ENCODE measurements around the gene PFKFB4.
A peak's percentile ranks its signal among the peaks of the same experiment; 100 is the strongest.

Gene PFKFB4

DNA sequence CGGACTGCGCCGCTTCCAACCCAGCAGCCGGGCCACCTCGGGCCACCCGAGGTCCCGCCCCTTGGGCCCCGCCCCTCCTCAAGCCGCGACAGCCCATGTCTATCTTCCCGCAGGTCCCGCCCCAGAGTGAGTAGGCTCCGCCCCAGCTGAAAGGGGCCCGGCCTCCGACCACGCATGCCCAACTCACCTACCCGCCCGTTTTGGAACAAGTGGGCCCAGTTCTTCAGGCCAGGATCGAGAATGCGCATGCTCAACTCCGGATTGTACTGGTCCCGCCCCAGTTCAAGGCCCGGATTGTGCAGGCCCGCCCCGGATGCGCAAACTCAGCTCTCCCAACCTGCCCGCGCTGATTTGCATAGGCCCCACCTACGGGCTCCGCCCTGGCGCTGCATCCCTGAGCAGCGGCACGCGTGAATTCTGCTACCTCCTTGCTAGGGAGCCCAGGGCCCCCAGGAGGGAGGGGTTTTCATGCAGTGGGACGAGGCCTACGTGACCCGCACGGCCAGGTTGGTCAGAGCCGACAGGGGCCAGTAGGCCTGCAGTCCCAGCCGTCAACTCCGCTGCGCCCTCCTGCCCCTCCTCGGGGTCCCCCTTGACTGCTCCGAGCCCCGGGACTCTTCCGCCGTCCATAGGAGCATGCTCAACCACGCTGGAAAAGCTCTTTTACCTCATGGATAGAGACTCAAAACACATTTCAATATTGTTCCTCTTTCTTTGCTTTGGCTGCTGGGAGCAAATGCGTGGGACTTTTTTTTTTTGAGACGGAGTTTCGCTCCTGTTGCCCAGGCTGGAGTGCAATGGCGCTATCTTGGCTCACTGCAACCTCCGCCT is at the start of gene PFKFB4:
TSS of gene PFKFB4 (minus strand) at position 8 of the 831 bp plus-strand sequence. CDS start 26 bp downstream, outside the sequence.
- peak; percentile 97 for DNase-seq (ENCODE audit: low read depth)

GRCh38 chr3:48601622-48601994 is 45.0 kb upstream of the PFKFB4 start:
- no peak for DNase-seq (ENCODE audit: low read depth)

DNA sequence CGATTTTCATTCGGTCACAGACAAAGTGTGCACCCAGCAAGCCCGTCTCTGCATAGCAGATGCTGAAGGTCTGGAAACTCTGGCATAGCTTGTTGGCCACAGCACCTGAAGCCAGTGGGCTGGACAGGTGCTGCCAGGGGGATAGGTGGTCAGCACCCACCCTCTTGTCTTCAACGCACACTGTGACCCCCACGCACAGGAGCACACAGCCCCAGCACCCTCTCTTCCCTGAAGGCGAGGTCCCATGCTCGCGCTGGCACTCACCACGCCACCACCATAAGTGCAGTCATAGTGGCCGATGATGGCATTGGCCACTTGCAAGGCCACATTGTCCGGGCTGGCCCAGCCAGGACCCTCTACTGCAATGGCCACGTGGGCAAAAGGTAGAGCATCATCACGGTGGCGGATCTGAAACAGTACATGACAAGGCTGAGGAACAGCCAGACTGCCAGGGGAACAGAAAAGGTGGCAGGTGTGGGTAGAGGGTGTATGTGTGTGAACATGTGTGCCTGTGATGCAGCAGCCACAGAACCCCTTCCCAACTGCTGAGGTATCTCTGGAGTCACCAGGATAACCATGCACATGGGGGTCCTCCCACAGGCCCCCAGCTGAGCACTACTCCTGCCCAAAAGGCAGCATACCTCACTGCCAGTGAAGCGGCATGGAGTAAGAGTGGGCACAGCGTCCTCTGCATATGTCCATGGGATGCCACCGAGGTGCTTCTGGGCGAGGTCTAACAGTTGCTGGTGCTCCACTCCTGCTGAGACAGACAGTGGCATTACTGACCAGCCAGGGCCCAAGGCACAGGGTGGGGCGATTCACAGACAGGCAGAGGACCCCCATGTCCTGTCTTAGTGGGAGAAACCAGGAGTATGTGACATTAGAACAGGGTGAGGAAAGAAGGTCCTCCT is 44.4 kb upstream of the PFKFB4 start:
- DNase-seq (ENCODE audit: low read depth) = no peak

DNA sequence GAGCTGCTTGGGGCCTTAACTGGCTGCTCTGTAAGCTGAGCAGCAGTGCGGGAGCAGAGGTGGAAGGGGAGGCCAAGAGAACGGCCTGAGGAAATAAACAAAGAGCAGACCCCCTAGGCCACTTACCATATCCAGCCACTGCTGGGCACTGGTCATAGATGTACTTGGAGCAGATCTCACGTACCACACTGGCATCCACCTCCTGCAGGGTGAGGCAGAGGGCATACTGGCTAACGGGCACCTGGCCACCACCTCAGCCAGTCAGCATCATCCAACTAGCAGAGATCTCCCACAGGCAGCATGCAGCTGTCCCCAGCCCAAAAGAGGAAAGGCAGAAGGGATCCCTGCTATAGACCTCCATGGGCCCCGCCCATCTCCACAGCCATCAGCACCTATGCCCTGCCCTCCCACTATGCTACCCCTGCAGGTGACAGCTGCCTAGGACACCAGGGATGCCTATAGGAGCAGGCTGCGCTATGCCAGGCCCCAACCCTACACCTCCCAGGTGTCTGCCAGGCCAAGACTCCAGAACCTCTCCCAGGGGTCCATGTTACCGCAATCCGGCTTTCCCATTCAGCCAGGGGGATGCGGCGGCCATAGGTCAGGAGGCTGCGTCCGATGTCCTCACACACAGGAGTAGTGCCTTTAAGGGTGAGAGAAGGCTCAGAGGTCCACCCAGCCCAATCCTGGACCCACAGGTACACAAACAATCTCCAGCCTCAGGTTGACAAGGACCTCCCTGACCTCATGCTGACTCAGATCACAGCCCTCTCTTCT is 43.1 kb upstream of the PFKFB4 start:
- DNase-seq (ENCODE audit: low read depth) = no peak

GRCh38 chr3:48599077-48599501 is 42.5 kb upstream of the PFKFB4 start:
- DNase-seq (ENCODE audit: low read depth) = no peak

- no peak for DNase-seq (ENCODE audit: low read depth)
Observed at GRCh38 chr3:48598323-48599076, 41.9 kb upstream of the PFKFB4 start.

GRCh38 chr3:48597408-48597800 is 40.8 kb upstream of the PFKFB4 start:
- no peak for DNase-seq (ENCODE audit: low read depth)

- DNase-seq (ENCODE audit: low read depth) = no peak
Observed at GRCh38 chr3:48596676-48597407, 40.2 kb upstream of the PFKFB4 start.

DNA sequence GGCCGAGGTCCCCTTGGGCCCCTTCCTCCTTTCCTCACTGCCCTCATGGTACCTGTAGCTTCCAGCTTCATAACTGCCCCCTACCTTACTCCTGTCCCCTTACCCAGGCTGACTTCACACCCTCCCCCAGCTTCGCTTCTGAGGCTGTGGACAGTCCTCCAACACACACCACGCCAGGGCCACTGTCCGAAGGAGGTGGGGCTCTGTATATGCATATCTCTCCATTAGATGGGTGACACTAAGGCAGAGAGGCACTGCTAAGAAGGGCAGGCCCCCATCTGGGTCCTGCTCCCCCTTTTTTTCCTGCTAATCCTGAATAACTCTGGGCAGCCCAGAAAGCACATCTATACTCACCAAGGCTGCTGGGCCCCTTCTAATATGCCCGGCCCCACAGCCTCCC is 39.6 kb upstream of the PFKFB4 start:
- no peak for DNase-seq (ENCODE audit: low read depth)

GRCh38 chr3:48595526-48596121 is 39.0 kb upstream of the PFKFB4 start:
- no peak for DNase-seq (ENCODE audit: low read depth)

GRCh38 chr3:48595075-48595525 is 38.5 kb upstream of the PFKFB4 start, which contains the start of gene COL7A1:
TSS of gene COL7A1 (minus strand) at chr3:48595329. CDS start at chr3:48595159, 170 bp downstream.
- no peak for DNase-seq (ENCODE audit: low read depth)

- no peak for DNase-seq (ENCODE audit: low read depth)
Observed at GRCh38 chr3:48594417-48595049, 37.9 kb upstream of the PFKFB4 start.

DNA sequence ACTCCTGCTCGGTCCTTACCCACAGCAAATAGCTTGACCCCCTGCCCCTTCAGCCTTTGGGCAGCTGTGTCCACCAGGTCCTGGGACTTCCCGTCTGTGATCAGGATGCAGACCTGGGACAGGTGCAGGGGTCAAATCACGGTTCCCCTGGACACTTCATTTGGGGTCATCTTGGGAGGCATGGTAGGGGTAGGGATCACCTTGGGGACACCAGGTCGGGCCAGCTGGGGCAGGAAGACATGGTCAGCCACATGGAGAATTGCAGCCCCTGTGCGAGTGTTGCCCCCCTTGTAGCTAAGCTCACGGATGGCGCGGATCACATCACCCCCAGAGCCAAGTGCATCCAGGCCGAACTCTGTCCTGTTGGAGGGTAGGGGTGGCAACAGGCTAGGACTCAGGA is 36.7 kb upstream of the PFKFB4 start:
- DNase-seq (ENCODE audit: low read depth) = no peak

GRCh38 chr3:48592519-48593087 is 36.0 kb upstream of the PFKFB4 start:
- no peak for DNase-seq (ENCODE audit: low read depth)

- DNase-seq (ENCODE audit: low read depth) = no peak
Observed at GRCh38 chr3:48591886-48592518, 35.4 kb upstream of the PFKFB4 start.

DNA sequence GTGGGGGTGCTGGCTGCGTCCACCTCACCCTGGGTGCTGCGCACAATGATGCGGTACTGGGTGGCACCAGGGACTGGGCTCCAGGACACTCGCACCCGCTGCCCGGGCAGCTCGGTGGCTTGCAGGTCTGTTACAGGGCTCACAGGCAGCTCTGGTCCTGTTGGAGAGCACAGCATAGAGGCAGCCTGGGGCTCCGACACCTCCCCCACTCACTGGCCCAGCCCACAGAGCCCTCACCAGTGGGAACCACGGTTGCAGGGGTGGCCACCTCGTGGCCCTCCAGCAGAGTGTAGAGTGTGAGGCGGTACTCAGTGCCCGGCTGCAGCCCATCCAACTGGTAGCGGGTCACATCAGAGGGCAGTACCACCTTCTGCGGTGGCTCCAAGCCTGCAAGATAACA is 34.8 kb upstream of the PFKFB4 start:
- DNase-seq (ENCODE audit: low read depth) = no peak

DNA sequence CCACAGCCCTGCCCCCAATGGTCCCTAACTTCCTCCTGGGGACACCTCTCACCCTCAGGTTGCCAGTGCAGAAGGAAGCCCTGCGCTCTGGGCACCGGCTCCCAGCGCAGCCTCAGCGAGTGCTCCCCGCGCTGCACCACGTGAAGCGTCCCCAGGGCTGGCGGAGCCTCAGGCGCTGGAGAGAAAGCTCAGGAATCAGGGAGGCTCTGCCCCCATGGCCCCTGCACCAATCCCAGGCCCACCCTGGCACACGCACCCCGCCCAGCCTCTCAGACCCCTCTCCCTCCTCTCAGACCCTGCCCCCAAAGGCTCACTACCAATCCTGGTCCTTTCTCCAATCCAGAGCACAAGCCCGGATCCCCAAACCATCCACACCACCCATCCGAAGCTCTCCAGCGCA is 31.6 kb upstream of the PFKFB4 start:
- no peak for DNase-seq (ENCODE audit: low read depth)

DNA sequence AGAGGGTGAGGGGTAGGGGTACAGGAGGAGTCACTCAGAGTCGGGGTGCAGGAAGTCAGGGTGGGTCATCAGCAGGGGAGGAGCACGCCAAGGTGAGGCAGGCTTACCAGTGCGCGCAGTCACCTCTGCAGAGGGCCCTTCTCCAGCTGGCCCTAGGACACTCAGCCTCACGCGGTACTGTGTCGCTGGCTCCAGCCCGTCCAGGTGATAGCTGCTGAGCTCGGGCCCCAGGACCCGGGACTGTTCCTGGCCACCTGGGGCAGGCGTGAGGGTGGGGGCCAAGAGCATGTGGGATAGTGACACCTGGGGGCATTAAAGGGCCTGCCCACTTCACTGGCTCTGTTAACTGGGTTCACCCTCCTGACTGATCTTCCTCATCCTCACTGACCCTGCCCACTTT is 31.1 kb upstream of the PFKFB4 start:
- no peak for DNase-seq (ENCODE audit: low read depth)

DNA sequence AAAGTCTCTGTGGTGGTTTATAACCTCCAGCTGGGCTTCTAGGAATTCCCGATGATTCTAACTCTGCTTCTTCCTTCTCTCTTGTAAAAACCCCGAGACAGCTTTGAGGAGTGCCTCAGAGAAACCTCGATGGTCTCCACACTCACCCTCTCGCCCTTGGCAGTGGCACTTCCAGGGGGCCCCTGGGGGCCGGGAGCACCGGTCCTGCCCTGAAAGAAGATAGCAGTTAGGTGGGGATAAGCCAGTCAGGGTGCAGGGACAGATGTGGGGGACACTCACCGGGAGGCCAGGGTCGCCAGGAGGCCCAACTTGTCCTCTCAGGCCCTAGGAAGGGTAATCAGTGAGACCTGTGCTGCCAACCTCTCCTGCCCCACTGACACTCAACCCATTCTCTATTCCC is 28.8 kb upstream of the PFKFB4 start:
- no peak for DNase-seq (ENCODE audit: low read depth)
